Rectal smooth muscle tissue (tissue), 1 donor: Measurements from ENCODE around the gene DDX56.
A peak's percentile ranks its signal among the peaks of the same experiment; 100 is the strongest.

Experiments used
- H3K27ac ChIP-seq: one replicate; pipeline ENCODE4 v1.7.0; 2013; ENCODE audit warnings: low read depth, low read length, inconsistent platforms
- H3K27me3 ChIP-seq: one replicate; pipeline ENCODE4 v1.7.0; 2013; ENCODE audit warnings: low read length; ENCODE audit not compliant: control insufficient read depth, insufficient read depth
- H3K36me3 ChIP-seq: one replicate; pipeline ENCODE4 v1.7.0; 2013; ENCODE audit warnings: low read length; ENCODE audit not compliant: control insufficient read depth, insufficient read depth
- H3K4me1 ChIP-seq: one replicate; pipeline ENCODE4 v1.7.0; 2013; ENCODE audit warnings: low read length; ENCODE audit not compliant: control insufficient read depth, insufficient read depth
- H3K4me3 ChIP-seq: one replicate; pipeline ENCODE4 v1.7.0; 2013; ENCODE audit warnings: low read length
- H3K9ac ChIP-seq: one replicate; pipeline ENCODE4 v1.7.0; 2013; ENCODE audit warnings: low read length

The DDX56 gene, protein sequence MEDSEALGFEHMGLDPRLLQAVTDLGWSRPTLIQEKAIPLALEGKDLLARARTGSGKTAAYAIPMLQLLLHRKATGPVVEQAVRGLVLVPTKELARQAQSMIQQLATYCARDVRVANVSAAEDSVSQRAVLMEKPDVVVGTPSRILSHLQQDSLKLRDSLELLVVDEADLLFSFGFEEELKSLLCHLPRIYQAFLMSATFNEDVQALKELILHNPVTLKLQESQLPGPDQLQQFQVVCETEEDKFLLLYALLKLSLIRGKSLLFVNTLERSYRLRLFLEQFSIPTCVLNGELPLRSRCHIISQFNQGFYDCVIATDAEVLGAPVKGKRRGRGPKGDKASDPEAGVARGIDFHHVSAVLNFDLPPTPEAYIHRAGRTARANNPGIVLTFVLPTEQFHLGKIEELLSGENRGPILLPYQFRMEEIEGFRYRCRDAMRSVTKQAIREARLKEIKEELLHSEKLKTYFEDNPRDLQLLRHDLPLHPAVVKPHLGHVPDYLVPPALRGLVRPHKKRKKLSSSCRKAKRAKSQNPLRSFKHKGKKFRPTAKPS

GRCh38 chr7:44573464-44574286 is at the start of gene DDX56:
Gene DDX56, minus strand, starts transcription at chr7:44573908. Its CDS starts 13 bp downstream, at chr7:44573895.
- peak within 1 kb of the TSS; percentile 85 for H3K27ac ChIP-seq
- H3K36me3 ChIP-seq = peaks cover 40% of the 10 kb centered on the region
- peak within 1 kb of the TSS; percentile 81 for H3K9ac ChIP-seq
- H3K4me1 ChIP-seq = peaks cover 6% of the 10 kb centered on the region
- peak within 1 kb of the TSS; percentile 82 for H3K4me3 ChIP-seq
- no peaks in the 10 kb centered on the region for H3K27me3 ChIP-seq

- Histone ChIP-seq H3K9ac (no peak overlapping the region), H3K4me1 (no peaks in the 10 kb centered on the region), H3K27me3 (no peaks in the 10 kb centered on the region), H3K4me3 (no peak overlapping the region), H3K27ac (no peak overlapping the region), H3K36me3 (peaks cover 7% of the 10 kb centered on the region)
Measured at GRCh38 chr7:44622342-44623151, 48.8 kb upstream of the DDX56 start.

DNA sequence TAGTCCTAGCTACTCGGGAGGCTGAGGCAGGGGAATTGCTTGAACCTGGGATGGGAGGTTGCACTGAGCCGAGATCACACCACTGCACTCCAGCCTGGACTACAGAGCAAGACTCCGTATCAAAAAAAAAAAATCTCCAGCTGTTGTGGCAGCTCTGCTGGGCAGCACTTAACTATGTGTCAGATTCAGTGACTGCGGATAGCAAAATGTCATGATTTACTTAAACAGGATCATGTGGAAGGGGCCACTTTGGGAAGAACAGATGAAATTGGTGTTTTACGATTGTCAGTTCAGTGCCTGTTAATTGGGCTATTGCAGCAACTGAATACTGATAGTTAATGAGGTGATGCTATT is 48.0 kb upstream of the DDX56 start:
- no peak overlapping the region for H3K27ac ChIP-seq
- H3K9ac ChIP-seq = no peak overlapping the region
- no peaks in the 10 kb centered on the region for H3K27me3 ChIP-seq
- no peaks in the 10 kb centered on the region for H3K4me1 ChIP-seq
- peaks cover 6% of the 10 kb centered on the region for H3K36me3 ChIP-seq
- no peak overlapping the region for H3K4me3 ChIP-seq

- no peak overlapping the region for H3K27ac ChIP-seq
- H3K4me3 ChIP-seq = no peak overlapping the region
- H3K9ac ChIP-seq = no peak overlapping the region
- H3K36me3 ChIP-seq = peaks cover 3% of the 10 kb centered on the region
- H3K27me3 ChIP-seq = no peaks in the 10 kb centered on the region
- no peaks in the 10 kb centered on the region for H3K4me1 ChIP-seq
Measured at GRCh38 chr7:44621034-44621749, 47.5 kb upstream of the DDX56 start.

GRCh38 chr7:44618753-44619152 is 45.0 kb upstream of the DDX56 start:
- no peaks in the 10 kb centered on the region for H3K27me3 ChIP-seq
- no peak overlapping the region for H3K4me3 ChIP-seq
- H3K4me1 ChIP-seq = no peaks in the 10 kb centered on the region
- no peak overlapping the region for H3K27ac ChIP-seq
- no peaks in the 10 kb centered on the region for H3K36me3 ChIP-seq
- H3K9ac ChIP-seq = no peak overlapping the region

DNA sequence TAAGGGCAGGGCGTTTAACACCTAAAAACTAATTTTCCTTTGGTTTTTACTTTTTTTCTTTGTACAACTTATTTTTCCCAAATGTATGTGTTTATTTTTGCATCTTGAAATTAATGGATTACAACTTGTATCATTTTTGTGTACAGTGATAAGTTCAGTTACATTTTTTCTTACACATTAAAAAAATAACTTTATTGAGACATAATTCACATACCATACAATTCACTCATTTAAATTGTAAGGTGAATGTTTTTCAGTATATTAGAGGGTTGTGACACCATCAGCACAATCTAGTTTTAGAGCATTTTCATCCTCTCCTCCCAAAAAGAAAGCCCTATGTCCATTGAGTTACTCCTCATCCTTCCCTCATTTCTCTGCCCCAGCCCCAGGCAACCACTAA is 44.3 kb upstream of the DDX56 start:
- H3K27me3 ChIP-seq = no peaks in the 10 kb centered on the region
- no peak overlapping the region for H3K27ac ChIP-seq
- no peaks in the 10 kb centered on the region for H3K4me1 ChIP-seq
- H3K36me3 ChIP-seq = no peaks in the 10 kb centered on the region
- H3K4me3 ChIP-seq = no peak overlapping the region
- H3K9ac ChIP-seq = no peak overlapping the region

- H3K27me3 ChIP-seq = no peaks in the 10 kb centered on the region
- H3K9ac ChIP-seq = no peak overlapping the region
- H3K36me3 ChIP-seq = no peaks in the 10 kb centered on the region
- no peak overlapping the region for H3K27ac ChIP-seq
- H3K4me1 ChIP-seq = no peaks in the 10 kb centered on the region
- H3K4me3 ChIP-seq = no peak overlapping the region
Measured at GRCh38 chr7:44617225-44617890, 43.6 kb upstream of the DDX56 start.

DNA sequence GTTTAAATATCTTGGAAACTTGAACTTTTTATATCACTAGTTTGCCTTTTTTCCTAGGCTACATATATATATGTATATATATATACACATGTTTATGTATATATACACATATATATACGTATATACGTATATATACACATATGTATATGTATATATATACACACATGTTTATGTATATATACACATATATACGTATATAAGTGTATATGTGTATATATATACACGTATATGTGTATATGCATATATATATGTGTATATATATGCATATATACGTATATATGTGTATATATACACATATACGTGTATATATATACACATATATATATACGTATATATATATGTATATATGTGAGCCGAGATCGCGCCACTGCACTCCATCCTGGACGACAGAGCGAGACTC is 42.8 kb upstream of the DDX56 start:
- Histone ChIP-seq H3K36me3 (no peaks in the 10 kb centered on the region), H3K27ac (no peak overlapping the region), H3K4me3 (no peak overlapping the region), H3K4me1 (no peaks in the 10 kb centered on the region), H3K27me3 (no peaks in the 10 kb centered on the region), H3K9ac (no peak overlapping the region)

GRCh38 chr7:44615793-44616192 is 42.1 kb upstream of the DDX56 start:
- H3K27ac ChIP-seq = no peak overlapping the region
- H3K36me3 ChIP-seq = no peaks in the 10 kb centered on the region
- H3K27me3 ChIP-seq = no peaks in the 10 kb centered on the region
- H3K4me1 ChIP-seq = no peaks in the 10 kb centered on the region
- no peak overlapping the region for H3K4me3 ChIP-seq
- H3K9ac ChIP-seq = no peak overlapping the region

DNA sequence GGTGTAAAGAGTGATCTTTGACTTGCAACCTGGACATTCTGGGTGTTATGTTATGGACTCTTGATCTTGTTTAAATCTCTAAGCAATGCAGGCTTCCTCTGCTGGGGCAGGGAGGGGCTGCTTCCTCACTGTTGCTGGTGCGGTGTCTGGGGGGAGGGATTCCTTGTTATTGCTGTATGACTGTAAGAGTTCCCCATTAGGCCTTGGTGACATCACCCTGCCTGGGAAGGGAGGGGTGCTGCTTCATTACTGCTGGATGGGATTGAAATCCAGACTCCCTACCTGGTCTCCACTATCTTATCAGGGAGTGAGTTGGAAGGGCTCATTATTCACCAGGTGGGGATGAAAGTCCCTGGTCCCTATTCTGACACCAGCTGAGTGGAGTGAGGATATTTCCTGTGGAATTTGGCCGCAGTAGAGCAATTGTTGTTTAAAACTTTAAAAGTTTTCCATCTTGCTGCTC is 41.5 kb upstream of the DDX56 start:
- Histone ChIP-seq H3K9ac (no peak overlapping the region), H3K36me3 (no peaks in the 10 kb centered on the region), H3K4me3 (no peak overlapping the region), H3K4me1 (no peaks in the 10 kb centered on the region), H3K27me3 (no peaks in the 10 kb centered on the region), H3K27ac (no peak overlapping the region)

- Histone ChIP-seq H3K4me3 (no peak overlapping the region), H3K9ac (no peak overlapping the region), H3K27ac (no peak overlapping the region), H3K27me3 (no peaks in the 10 kb centered on the region), H3K36me3 (no peaks in the 10 kb centered on the region), H3K4me1 (peaks cover 3% of the 10 kb centered on the region)
Measured at GRCh38 chr7:44609829-44610228, 36.1 kb upstream of the DDX56 start.
